Measurements from ENCODE around the gene CA4.

CA4 gene

DNA sequence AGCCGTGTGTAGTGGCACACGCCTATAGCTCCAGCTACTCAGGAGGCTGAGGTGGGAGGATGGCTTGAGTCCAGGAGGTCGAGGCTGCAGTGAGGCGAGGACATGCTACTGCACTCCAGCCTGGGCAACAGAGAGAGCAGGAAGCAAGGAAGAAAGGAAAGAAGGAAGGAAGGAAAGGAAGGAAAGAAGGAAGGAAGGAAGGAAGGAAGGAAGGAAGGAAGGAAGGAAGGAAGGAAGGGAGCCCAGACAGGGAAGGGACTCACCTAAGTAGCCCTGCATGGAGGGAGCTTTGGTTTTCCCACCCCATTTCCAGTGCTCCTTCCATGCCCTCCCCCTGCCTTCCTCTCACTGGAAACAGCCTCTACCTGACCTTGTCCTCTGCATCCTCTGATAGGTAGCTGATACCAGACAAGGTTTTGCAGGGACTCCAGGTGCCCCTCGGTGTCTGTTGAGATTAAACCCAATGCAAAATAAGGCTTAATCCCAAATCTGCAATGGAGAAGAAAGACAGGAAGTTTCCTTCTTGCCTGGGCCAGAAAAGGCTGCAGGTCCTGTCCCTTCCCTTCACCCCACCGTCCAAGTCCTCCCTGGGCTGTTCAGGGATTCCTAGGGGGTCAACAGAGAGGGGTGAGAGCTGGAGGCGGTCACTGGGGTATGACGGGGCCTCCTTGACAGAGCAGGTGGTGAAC is 21.5 kb upstream of the CA4 start:
- FAIRE-seq (no peak), DNase-seq (ENCODE audit: extremely low spot score, insufficient read length, low read depth) (no peak)

DNA sequence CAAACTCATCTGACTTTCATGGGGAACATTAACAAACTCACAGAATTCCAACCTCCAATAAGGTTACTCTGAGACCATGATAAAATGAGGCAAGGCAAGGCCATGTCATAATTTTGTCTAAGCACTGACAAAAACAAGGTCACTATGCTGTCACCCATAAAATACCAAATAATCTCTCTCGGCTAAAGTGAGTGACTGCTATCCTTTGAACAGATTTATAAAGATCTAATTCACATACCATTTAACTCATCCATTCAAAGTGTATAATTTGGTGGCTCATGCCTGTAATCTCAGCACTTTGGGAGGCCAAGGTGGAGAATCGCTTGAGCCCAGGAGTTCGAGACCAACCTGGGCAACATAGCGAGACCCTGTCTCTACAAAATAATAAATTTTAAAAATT is 20.6 kb upstream of the CA4 start:
- DNase-seq (ENCODE audit: extremely low spot score, insufficient read length, low read depth) (no peak), FAIRE-seq (no peak)

DNA sequence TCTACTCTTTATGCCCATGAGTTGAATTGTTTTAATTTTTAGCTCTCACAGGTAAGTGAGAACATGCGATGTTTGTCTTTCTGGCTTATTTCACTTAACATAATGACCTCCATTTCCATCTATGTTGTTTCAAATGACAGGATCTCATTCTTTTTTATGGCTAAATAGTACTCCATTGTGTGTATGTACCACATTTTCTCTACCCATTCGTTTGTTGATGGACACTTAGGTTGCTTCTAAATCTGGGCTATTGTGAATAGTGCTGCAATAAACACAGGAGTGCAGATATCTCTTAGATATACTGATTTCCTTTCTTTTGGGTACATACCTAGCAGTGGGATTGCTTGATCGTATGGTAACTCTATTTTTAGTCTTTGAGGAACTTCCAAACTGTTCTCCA is 19.3 kb upstream of the CA4 start:
- FAIRE-seq (no peak), DNase-seq (ENCODE audit: extremely low spot score, insufficient read length, low read depth) (no peak)

DNA sequence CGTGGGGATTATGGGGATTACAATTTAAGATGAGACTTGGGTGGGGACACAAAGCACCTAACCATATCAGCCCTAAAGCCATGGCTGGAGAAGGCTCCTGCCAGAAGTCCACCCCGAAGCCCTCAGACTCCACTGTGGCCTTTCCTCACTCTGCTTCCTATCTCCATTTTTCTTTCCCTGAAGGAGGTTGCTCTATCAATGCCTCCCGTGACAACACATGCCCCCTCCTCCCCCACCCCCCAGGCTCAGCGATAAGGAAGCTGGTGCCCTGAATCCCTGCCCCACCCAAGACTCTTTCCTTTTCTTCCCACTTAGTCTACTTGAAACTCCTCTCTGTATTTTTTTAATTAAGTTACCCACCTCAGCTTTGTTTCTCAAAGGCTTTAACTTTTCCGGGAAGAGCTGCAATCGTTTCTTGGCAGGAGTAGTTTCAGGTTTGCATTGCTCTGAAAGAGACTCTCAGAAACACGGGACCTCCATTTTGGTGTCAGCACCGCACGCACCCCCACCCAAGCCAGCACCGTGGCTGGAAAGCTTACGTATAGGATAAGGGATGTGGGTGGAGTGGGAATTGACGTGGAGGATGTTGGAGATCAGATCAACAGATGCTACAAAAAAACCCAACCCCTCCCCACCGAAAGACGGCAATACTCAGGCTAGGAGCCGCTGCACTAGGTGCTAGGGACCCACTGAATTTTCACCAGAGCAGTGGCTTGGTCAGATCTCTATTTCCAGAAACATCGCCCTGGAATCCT is 15.2 kb upstream of the CA4 start:
- DNase-seq (ENCODE audit: extremely low spot score, insufficient read length, low read depth) = no peak

DNA sequence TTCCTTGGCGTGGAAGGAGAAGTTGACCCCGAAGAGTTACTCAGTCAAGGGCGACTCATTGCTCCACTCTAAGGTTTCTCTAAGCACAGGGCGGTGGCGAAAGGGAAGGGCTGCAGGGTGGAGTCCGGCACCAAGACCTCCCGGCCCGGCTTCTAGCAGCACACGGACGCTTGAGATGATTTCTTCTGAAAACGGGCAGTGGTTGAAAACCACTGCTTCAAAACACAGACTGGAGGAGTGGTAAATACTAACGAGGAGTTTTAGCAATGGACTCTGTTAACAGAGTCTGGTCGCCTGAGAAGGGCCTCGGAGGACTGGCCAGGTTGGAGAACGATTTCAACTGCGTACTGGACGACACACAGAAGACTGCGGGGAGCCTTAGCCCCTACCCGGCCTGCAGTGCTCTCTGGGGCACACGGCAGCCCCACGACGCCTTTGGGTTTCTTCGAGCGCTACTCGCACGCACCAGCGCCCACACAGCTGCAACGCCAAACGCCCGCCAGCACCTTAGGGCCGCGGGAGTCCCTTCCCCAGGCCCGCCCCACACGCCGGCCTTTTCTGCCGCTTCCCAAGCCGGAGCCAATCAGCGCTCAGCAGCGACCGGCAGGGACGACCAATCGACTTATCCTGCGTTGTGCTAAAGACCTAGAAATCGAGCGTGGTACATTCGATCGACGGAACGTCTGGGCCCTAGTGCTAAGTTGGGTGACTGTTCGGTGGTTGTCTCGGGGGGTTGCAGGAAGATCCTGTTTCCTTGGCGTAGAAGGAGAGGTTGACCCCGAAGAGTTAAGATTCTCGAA is 14.4 kb upstream of the CA4 start:
- DNase-seq (ENCODE audit: extremely low spot score, insufficient read length, low read depth) (peak; percentile 90), FAIRE-seq (peak; percentile 86)

More for the DNA sequence above, 15.2 kb upstream of the CA4 start:
- no peak for FAIRE-seq

DNA sequence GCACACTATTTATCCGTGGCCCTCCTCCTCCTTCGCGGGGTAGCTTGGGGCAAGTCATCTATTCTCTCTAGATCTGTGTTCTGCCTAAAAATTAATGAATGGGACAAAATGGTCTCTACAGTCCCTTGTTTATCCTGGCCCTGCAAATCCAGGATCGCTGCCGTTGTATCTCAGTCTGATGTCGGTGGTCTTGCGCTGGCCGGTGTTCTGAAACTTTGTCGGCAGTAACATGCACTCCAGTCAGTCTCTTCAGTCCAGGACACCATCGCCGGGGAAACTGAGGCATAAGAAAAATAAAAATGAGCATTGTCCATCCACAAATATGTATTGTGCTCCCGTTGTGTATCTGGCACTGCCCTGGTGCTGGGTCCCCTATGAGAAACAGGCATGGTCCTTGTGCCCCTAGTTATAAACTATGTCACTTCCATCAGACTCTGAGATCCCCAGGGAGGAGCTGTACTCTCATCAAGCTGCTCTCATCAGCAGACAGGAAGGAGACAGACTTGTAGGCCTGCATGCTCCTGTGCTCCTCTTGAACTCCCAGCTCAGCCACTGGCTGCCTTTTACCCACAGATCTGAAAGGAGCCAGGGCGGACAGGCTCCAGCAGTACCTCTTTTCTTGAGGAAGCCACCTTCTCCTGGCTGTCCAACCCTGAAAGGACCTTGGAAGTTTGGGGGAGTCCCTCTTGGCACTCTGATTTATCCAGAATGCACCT is 13.7 kb upstream of the CA4 start:
- DNase-seq (ENCODE audit: extremely low spot score, insufficient read length, low read depth) (no peak), FAIRE-seq (no peak)

DNA sequence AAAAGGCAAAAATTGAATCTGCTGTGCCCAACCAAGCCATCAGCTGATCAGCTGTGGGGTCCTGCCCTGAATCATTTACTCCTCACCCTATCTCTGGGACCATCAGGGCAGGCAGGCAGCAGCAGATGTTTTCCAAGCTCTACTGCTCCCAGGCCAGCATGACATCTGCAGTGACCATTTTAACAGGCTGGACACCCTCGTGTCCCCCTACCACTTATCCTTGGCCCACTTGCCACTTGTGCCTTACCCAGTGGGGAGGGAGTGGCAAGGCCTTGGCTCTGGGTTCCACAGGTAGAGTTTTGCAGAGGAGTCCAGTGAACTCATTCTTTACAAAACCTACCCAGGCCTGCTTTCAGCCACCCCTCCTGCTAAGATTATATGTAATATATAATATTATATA is 12.0 kb upstream of the CA4 start:
- FAIRE-seq (no peak), DNase-seq (ENCODE audit: extremely low spot score, insufficient read length, low read depth) (no peak)

DNA sequence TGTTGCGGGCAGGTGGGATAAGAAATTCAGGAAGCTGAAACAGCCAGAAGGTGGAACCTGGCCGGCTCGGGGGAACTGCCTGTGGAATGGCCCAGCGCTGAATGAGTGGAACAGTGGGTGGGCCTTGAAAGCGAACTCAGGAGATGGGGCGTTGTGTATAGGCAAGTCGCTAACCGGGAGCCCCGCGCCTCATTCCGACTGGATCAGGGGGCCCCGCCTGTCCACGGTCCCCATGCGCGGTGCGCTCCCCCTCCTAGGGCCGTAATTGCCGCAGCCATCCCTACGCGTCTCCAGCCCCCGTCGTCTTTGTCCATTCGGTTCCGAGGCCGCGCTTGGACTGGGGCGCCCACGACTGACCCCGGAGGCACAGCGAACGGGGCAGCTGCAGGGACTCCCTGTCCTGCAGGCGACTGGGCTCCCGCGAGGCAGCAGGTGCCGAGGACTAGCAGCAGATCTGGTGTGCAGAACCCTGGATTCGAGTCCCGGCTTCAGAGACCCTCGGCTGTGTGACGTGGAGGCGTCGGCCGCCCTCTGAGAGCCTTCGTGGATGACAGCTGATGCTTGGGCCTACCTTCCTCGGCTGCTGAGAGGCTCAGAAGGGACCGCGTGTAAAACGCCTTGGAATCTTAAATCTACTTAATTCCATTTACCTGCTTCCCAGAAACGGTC is 10.9 kb upstream of the CA4 start:
- FAIRE-seq (no peak), DNase-seq (ENCODE audit: extremely low spot score, insufficient read length, low read depth) (no peak)

DNA sequence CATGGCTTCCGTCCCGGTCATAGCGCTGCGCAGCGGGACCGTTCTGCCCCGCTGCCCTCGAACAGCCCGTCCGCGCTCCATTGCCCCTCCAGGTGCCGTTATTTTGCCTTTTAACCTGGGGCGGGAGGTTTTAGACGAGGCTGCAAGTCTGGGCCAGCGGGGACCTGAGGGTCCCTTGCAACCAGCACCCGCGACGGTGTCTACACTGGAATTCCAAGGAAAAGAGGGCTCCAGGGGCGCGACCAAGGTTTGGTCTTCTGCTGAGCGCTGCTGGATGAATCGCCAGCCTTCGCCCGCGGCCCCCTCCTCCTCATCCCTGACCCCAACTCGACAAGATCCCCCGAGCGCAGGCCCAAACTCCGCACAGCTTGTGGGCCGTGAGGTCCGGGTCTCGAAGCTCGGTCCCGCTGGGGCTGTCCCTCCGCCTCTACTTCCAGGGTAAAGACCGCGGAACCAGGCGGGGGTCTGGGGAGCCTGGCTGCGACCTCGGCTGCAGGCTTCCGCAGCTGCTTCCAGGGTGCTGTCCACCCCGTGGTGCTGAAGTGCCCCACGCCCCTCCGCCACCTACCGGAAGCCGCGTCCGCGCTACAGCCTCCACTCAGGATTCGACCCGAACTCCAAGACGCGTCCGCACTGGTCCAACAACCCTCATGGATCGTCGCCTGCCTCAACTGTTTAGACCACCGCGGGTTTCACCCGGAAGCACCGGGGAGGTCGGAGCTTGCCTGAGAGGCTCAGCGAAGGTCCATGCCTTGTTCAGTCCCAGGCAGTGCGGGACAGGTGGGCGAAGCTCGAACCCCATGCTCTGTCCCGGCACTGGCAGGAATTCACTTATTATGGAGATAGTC is 10.1 kb upstream of the CA4 start:
- FAIRE-seq (no peak), DNase-seq (ENCODE audit: extremely low spot score, insufficient read length, low read depth) (no peak)

DNA sequence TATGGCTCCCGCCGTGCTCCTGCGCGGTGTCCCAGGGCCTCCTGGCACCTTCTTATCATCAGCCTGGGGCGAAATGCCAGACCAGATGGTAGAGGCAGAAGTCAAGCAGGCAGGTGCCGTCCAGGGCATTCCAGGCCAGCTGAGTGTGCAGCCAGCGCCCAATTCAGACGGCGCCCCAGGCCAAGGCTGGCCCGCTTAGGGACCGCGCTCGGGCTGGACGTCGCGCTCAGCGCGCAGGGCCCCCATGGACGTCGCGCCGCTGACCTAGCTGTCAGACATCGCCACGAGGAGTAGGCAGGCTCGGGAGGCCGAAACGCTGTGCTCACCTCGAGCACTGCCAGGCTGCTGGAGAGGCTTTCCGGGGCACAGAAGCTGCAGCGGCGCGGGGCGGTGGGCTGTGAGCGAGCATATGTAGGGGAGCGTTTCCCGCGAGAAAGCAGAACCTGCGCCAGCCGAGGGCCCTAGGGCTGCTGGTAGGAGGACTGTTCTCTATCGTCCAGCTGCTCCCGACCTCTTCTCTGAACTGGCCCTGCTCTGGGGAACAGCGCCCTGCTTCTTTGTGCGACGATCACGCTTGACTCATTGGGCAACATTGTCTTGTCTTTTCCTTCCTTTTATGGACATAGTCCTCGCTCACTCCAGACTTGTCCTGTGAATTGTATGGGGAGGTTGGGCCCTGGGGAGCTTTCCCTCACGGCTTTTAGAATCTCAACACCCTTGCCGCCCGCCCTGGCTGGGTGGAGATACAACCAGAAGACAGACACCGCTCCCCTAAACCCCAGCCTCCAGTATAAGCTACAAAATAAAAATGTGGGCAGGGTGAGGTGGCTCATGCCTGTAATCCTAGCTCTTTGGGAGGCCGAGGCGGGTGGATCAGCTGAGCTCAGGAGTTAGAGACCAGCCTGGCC is 8.4 kb upstream of the CA4 start:
- FAIRE-seq (no peak), DNase-seq (ENCODE audit: extremely low spot score, insufficient read length, low read depth) (no peak)

DNA sequence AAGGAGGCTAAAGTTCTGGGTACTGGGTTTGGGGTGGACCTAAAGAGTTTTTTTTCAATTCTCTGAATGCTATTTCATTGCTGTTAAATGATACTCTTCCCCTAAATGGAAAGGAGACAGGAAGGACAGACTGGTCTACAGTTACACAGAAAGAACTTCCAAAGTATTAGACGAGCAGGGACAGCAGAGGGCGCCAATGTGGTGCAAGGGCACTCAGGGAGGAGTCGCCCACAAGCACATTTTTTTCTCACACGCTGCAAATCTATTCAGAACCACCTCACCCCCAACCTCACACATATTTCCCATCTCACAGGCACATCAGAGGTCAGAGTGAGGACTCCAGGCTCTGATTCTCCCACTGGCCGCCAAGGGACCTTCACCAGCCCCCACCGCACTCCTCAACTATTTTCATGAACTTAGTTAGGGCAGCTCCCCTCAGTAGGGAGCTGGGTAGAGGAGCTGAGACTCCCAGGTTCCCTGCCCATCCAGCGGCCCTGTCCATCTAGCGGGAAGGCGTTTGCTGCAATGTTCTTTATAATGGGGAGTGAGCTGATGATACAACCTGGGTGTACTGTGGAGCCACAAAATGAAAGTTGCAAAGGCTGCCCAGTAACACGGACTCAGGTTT is 6.8 kb upstream of the CA4 start:
- FAIRE-seq (peak; percentile 94), DNase-seq (ENCODE audit: extremely low spot score, insufficient read length, low read depth) (no peak)

DNA sequence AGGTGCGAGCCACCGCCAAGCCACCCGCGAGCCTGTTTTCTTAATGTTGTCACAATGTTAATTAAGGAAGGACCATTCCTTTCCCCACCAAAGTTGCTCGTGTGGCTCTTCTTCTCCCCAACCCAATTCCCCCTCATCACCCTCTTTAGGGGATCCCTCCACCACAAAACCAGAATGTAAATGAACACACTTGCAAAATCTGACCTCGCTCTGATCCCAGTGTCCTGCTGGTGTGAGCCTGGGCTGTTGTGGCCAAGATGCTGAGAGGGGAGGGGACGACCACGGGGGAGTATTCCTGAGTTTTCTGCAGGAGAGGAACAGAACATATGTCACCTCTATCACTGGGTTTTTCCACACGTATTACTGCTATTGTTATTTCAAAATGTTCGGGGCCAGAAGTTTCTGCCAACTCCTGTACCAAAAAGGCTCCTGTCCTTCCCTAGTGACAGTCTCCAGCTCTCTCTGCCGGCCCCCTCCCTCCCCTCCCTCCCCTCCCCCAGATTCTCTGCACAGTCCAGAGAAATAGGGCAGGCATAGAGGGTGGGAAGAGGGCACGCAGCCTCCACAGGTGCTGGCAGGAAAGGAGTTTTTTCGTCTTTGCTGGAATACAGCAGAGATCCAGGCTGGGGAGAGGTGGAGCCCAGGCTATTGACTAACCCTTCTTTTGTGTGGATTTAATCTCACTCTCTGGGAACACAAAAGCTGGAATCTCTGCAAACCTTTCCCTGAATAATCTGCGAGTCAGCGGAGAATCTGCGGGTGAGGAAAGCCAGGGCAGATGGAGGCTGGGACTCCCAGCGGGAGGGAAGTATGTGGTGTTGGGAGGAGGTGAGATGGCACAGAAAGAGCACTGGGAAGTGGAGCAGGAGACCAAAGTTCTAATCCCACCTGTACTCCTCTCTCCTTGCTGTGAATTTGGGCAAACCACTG is 4.5 kb upstream of the CA4 start:
- FAIRE-seq (no peak), DNase-seq (ENCODE audit: extremely low spot score, insufficient read length, low read depth) (no peak)

DNA sequence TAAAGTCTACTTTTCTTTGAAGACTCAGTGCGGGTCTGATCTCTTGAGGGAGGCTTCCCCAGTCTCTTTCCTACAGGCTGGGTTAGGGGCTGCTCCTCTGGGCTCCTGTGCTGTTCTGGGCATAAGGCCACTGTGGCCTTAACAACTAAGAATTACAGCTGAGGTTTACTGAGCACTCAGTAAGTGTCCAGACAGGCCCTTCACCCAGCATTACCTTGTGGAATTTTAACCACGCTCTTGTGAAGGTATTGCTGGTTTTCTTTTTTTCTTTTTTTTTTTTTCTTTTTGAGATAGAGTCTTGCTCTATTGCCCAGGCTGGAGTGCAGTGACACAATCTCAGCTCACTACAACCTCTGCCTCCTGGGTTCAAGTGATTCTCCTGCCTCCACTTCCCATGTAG is 3.6 kb upstream of the CA4 start:
- no peak for FAIRE-seq
- no peak for DNase-seq (ENCODE audit: extremely low spot score, insufficient read length, low read depth)

DNA sequence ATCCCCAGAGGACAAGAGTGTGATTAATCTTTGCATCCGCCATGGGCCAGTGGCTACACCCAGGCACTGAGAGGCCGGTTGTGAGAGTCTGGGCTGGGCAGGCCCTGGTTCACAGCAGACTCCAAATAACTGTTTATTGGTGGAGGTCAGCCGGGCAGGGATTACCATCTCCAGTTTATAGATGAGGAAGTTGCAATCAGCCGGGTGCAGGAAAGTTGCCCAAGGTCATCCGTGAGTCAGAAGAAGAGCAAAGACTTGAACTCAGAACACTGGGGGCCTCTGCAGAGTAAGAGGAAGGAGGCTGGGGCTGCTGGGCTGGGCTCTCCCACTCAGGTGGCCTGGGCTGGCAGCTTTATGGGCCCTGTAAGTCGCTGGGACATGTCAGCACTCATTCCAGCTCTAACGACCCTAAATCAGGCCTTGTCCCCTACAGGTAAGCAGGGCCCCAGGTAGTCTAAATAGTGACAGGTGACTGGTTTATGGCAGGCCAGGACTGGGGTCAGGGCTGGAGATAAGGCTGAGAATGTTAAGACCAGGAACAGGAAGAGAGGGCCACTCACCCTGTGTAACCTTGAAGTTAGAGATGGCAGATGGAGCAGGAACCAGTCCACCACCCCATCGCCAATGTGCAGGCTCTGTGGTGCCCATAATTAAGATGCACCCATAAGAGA is 2.1 kb upstream of the CA4 start:
- DNase-seq (ENCODE audit: extremely low spot score, insufficient read length, low read depth) (no peak), FAIRE-seq (no peak)

DNA sequence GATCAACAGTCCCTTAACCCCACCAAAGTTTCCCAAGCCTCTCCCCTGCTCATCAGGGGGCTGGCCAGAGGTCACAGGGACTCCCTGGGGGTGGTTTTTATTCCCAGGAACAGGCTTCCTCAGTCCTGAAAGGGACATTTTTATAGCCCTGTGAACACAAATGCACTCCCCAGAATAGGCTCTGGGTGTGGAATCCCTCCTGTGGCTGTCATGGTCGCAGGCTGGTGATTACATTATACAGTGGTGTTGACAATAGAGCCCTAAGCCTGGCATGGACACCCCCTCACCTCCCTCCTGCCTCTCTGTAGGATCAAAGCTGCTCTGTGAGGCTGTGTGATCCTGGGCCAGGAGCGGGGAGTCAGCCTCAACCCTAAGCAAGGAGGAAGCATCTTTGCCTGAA is 1.4 kb upstream of the CA4 start:
- DNase-seq (ENCODE audit: extremely low spot score, insufficient read length, low read depth) (no peak), FAIRE-seq (no peak)

DNA sequence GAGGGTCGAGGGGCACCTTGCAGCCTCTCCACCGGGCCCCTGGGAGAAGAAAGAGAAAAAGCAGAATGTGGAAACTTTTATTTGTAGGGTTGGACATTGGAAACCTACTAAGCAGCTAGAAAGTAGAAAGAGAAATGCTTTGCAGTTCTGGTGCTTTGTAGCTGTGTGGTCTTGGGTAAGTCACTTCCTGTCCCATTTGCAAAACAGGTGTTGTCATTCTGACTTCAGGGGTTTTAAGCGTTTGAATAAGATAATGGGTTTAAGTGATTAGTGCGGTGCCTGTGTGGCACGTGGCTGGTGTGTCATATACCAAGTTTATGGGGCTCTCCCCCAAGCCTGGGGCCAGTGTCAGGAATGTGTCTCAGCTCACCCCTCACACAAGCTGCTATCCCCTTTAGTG is 1.6 kb downstream of the CA4 start:
- DNase-seq (ENCODE audit: extremely low spot score, insufficient read length, low read depth) (no peak), FAIRE-seq (peak; percentile 76)

All from GM18507 (cell line).